Umbilical cord (tissue), 2 donors: Measurements from ENCODE around the gene DST. TPM values are rescaled to one million over a fixed set of nuclear protein-coding genes. Genes with fewer than 3 reads are reported as not detected.
"Not testable (repeated sequence)": the region's sequence is repeated elsewhere in the genome, so short reads cannot be mapped to it uniquely, and the experiment has no call there.

Experiments
- DNase-seq: peaks from one replicate; pipeline ENCODE4 v3.0.0-alpha.2; 2015; ENCODE audit warnings: low spot score
- total RNA-seq: library from RNA; depleted of rRNA; stranded (reverse); fragments of >200 nt; gene quantifications from one replicate; pipeline ENCODE4 v1.2.3, GENCODE V29; 2014; ENCODE audit warnings: low replicate concordance; ENCODE audit not compliant: insufficient read depth

The DST gene
- total RNA-seq, 1 donor from 2014 or later, result 326 TPM

DNA sequence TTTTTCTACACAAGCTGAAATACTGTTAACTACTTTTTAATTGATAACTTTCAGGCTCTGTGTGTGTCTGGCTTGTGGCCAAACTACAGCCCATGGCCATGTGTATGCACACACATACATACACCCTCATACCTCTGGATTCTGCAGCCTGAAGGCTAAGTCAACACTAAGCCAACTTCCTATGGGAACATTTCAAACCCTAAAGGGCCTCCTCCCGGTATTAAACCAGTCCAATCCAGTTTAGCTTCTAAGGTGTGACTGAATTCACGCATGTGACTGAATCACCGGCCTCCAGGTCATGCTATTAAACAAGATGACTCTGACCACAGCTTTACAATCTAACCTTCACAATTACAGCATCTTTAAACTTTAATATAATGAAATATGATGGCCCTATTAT lies 20.7 kb upstream of the DST start:
- no peak for DNase-seq

GRCh38 chr6:56661338-56661737 lies 18.6 kb upstream of the DST start:
- DNase-seq, result not testable (repeated sequence)

DNA sequence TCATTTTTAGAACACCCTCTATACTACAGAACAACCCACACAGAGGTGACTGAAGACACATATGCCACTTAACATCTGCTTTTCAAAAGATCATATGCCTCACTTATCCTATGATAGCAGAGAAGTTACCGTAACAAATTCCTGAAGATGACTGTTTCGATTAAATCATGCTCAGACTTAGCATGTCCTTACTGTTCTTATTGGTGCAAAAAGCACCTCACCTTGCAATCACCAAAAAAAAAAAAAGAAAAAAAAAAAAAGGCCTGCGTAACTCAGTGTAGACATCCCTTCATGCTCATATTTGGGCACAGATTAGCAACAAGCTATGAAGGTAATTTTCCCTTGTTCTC lies 17.7 kb upstream of the DST start:
- DNase-seq, result peak; percentile 40

GRCh38 chr6:56659721-56660380 lies 17.2 kb upstream of the DST start:
- peak; percentile 44 for DNase-seq

- DNase-seq, result no peak
Measured at GRCh38 chr6:56658326-56658725, 15.6 kb upstream of the DST start.

GRCh38 chr6:56657354-56657753 lies 14.7 kb upstream of the DST start:
- DNase-seq, result no peak

GRCh38 chr6:56656466-56656865 lies 13.8 kb upstream of the DST start:
- no peak for DNase-seq

DNA sequence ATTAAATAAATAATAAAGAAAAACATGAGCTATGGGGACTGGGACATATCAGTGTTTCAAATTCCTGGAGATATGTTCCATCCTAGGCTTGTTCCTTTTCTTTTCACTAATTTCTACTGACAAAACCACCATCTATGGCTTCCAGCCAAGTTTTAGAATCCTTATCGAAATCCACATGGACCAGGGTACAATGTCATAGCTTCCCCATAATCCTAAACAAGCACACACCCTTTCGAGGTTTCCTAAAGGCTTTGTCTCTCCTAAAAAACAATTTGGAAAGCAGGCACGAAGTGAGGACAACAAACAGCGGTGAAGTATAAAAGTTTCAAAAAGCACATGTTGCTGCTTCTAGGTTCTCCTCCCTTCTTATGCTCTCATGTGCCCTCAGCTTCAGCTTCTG lies 13.3 kb upstream of the DST start:
- DNase-seq, result peak; percentile 64

DNA sequence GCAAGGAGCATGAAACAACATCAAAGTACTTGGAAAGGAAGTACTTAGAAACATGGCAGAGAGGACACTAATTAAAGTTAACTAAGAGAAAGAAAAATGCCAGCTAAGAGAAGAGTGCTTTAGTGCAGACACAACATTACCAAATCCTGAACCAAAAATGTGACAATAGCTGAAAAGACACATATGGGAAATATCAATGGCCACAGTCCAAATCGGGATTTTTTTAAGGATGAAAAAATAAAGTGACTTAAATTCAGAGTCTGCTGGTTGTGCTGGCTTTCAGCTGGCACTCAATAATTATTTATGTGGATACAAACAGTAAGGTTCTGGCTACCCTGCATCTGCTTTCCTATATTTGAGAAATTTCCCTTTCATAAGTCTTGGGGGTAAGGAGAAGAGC lies 12.6 kb upstream of the DST start:
- no peak for DNase-seq

GRCh38 chr6:56652994-56653393 lies 10.3 kb upstream of the DST start:
- DNase-seq, result peak; percentile 64

DNA sequence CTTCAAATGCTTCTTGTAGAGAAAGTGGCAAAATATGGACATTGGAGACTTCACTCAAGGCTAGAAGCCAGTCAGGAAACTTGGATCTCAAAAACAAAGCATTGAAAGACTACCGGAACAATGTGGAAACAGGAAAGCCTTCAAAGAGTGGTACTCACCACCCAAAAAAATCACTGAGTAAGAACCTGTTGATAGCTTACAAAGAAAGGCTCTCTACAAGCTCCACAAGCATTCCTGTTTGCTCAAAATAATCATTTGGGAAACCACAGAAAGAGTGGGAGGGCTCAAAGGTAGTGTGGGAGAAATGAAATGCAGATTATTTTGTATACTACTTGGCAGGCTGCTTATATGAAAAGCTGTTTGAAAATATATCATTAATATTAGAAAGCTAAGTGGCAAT lies 9.5 kb upstream of the DST start:
- no peak for DNase-seq

DNA sequence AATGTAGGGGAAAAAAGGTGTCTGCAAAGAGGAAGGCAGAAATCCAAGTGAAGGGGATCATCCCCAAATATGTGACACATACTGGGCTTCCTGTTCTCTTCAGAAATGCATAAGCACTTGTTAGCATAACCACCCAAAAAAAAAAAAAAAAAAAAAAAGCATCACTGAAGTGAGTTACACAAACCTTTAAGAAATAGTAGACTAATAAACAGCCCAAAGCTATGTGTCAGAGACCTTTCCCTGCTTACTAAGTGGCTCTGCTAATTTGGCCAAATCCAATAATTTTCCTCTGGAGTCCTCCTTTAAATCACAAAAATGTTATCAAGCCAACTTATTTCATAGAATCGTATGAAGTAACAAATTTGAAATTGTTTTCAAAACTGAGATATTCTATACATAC lies 7.5 kb upstream of the DST start:
- DNase-seq, result no peak

DNA sequence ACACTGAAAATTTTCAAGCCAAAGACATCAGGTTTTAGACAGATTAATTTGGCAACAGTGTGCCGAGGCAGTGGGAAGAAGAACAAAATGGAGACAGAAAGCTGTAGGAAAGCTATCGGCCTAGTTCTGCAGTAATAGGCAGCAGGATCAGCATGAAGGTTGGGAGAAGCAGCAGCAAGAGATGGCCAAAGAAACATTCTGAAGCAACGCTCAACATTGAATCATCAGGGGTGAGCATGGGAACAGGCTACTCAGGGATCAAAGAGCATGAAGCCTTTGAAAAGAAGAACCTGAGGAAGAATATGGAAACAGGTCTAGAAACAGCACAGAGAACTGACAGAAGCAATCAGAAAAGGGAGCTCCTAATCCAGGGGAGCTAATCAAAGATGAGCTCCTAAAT lies 7.1 kb upstream of the DST start:
- DNase-seq, result no peak

- no peak for DNase-seq
Measured at GRCh38 chr6:56649053-56649769, 6.5 kb upstream of the DST start.

- DNase-seq, result no peak
Measured at GRCh38 chr6:56647172-56647762, 4.6 kb upstream of the DST start.

DNA sequence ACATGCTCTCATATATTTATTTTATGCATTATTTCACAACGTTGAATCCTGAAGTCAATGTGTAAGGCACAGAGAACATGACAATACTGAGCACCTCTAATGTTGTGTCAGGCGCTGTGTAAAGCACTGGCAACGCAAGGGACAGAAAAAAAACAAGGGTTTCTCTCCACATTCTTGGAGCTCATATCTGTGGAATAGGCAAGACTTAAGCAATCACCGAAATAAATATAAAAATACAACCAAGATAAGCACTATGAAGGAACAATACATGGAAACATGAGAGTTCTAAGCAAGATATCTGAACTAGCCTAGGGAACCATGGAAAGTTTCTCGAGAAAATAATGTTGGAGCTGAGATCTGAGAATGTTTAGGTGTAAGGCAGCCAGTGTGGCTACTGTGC lies 1.7 kb upstream of the DST start:
- DNase-seq, result no peak

GRCh38 chr6:56643379-56644089 lies 845 bp upstream of the DST start:
- no peak for DNase-seq

DNA sequence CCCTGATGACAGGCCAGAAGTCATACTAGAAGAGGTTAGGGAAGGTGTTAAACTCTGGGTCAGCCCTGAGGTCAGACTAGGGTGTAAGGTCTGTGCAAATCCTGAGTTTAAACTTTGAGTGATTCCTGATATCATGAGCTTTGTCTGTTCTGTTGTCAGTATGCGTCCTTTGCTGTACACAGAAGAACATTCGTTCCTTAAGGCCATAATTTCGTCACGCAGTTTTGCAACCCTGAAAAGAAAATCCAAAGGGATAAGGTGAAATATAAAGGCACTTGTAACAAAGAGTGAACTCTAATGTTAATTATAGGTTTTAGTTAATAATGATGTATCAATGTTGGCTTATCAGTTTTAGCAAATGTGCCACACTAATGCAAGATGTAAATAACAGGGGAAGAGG lies 2.3 kb downstream of the DST start:
- DNase-seq, result no peak

- no peak for DNase-seq
Measured at GRCh38 chr6:56638760-56639159, 3.9 kb downstream of the DST start.

GRCh38 chr6:56637640-56638039 lies 5.0 kb downstream of the DST start:
- DNase-seq, result peak; percentile 72

- DNase-seq, result no peak
Measured at GRCh38 chr6:56628105-56628504, 14.6 kb downstream of the DST start.

- no peak for DNase-seq
Measured at GRCh38 chr6:56625356-56625755, 17.3 kb downstream of the DST start.

DNA sequence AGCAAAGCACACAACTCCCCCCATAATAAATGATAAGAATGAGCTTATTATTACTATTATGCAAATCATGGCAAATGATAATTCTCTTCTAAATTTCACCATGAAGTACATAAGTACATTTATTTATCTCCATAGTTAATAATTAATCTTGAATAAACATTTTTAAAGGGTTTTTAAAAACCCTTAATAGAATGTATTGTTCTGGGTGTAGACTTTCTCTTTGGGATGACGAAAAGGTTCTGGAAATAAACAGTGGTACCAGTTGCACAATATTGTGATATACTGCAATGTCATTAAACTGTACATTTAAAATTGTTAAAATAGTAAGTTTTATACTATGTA lies 18.0 kb downstream of the DST start:
- no peak for DNase-seq
